Stimulated activated CD4-positive, alpha-beta T cell treated with anti-CD3 and anti-CD28 coated beads, Interleukin-12 subunit alpha, Interleukin-12 subunit beta, amount 100 ng/mL, for 4 hours (primary cell): ENCODE measurements around the gene ATG9A.

Experiments used
- DNase-seq: peaks from one replicate; pipeline ENCODE4 v3.0.0-alpha.2; 2020

Gene ATG9A

DNA sequence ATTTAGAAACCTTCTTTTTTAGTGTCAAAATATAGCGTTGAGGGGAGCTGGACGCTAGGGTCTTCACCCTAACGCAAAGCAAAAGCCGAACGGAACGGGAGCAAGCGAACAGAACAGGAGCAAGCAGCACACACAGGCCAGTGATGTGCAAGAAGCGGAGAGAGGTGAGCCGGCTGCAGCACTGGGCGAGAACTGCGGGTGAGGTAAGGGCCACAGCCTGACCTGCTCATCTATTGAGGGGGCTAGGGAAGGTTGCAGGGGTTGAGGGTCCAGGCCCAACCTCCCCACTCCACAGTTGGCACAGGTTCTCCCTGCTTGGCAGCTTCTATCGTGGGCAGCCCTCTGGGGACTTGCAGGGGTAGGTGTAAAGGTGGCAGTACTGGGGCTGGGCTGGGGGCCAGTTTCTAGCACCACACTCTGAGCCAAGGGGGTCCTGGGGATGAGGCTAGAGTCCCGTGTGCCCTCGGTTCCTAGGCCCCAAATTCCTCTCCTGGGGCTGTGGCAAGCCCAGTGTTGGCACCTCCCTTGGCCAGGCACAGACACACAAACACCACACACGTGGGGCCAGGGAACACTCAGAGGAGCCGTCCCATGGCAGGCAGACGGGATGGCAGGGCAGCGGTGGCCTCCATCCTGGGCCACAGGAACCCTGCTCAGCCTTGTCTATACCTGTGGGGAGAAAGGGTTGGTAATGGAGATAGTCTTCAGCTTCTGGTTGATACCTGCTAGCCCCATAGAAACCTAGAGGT, 9.5 kb downstream of the ATG9A start:
- no peak for DNase-seq

DNA sequence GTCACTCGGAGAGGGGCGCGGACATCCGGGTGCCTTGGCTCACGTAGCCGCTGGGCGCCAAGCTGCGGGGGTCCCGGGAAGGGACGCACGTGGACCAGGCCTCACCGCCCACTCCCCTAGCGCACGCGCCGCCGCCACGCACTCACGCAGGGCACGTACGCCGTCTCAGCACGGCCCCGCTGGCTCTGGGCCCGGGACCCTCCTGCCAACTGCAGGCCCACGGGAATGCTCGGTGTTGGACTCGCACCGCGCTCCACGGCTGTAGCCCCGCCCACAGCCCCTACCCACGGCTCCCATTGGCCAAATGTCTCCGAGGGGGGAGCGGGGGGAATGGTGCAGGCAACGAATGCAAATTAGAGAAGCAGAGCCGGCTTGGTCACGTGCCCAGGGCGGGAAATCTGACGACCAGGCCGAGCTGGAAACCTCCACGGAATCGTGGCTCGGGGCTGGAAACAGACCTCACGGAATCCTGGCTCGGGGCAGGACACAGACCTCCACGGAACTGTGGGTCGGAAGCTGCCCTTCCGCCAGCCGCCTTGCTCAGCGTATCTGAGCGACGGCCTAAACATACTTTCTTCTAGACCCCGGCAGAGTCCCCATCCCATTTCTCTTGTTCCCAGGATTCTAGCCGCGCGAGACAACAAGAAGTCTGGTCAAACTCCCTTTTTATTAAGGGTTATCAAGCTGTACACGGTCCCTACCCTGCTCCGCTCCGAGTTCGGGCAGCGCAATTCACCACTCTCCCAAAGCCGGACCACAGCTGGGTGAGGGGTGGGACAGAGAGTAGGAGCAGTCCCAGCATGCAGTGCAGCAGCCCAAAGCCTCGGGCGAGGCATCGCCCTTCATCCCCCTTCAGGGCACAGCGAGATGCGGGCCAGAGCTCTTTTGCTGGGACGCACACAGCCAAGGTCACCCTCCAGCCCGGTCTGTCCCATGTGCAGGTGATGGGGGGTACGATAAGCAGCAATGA, 10.4 kb downstream of the ATG9A start, which contains the start of gene ABCB6:
Gene ABCB6, minus strand, starts transcription at position 227 of the 970 bp plus-strand sequence. CDS start 285 bp downstream, outside the sequence.
- peak; percentile 87 for DNase-seq

DNA sequence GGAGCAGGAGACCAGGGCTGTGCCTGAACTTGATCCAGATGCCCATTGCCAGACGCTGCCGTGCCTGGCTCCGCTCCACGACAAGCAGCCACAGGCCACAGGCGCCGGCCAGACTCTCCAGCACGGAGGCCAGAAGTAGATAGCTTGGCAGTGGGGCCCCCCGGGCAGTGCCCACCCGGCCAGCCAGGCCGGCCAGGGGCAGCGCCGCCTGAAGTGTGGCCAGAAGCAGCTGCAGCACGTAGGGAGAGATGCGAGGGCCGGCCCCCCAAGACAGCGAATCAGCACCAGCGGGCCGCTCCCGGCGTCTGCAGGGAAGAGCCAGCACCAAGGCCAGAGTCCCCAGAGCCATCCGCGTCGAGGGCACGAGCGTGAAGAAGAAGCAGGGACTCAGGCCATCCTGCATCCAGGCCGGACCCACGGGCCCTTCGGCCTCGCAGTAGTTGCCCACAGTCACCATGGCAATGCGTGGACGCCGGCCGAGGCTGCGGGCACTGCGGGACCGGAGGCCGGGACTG, 11.2 kb downstream of the ATG9A start:
- DNase-seq = peak; percentile 32

DNA sequence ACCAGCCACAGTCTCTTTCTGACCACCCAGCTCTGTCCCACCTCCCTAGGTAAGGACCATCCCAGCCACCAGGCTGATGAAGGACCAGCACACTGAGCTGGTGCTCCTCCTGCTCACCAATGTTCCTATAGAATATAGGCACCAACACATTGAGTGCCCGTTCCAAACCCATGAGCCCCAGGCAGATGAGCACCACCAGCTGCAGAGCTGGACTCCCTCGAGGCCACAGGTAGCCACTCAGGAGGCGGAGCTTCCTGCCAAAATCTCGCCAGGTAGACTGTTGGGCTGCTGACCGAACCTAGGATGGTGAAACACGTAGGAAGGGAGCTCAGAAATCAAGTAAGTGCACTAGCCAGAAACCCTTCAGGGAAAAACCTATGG, 12.9 kb downstream of the ATG9A start:
- no peak for DNase-seq

DNA sequence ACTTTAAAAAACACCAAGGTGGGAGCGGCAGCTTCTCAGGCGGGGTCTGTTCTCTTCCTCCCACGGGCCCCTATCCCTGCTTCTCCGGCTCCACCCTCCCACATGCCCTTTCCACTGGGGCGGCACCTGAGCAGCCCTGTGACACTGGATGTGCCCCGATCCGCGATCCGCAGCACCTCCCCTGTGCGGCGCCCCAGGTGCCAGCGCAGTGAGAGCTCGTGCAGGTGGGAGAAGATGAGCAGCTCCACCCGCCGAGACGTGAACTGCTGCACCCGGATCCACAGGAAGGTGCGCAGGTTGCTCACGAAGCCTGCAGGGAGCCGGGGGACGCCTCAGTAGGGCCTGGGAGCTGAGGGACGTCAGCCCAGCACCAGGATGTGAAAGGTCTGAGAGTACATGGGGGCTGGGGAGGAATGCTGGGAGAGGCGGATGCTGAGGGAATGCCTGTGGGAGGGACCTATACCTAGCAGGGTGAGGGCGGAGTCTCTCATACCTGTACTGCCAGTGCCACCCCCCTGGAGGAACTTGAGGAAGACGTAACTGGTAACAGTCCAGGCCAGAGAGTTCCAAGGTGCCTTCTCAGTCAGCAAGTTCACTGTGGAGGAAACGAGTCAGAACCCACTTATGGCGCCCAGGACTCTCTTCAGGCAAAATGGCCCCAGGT, 13.4 kb downstream of the ATG9A start:
- no peak for DNase-seq

DNA sequence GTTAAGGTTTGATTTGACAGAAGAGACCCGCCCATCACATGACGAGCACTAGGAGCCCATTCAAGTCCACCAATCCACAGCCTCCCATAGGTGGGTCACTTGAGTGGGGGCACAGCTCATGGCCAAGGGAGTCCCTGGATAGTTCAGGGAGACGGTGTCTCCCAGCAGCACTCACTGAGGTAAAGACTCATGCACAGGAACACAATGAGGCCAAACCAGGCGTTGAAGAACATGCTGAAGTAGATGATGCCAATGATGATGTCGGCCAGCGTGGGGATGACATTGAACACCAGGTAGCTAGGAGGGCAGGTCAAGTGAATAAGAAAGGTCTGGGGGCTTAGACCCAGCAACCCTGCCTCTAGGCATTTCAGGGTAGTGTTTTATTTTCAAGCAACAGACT, 14.7 kb downstream of the ATG9A start:
- no peak for DNase-seq

DNA sequence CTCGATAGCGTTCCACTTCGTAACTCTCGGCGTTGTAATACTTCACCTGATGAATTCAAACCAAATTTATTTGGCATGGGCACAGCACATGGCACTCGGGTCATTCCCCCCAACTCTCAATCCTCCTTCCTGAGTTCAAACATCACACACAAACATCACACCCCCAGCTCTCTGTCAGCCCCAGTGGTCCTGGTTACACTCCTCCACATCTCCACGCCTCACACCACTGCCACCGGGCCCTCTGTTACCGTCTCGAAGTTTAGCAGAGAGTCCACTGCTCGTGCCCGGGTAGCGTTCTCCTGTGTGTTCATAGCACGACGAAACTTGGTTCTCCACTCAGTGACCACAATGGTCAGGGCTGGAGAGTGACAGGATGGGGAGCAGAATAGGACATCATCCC, 15.3 kb downstream of the ATG9A start:
- no peak for DNase-seq

DNA sequence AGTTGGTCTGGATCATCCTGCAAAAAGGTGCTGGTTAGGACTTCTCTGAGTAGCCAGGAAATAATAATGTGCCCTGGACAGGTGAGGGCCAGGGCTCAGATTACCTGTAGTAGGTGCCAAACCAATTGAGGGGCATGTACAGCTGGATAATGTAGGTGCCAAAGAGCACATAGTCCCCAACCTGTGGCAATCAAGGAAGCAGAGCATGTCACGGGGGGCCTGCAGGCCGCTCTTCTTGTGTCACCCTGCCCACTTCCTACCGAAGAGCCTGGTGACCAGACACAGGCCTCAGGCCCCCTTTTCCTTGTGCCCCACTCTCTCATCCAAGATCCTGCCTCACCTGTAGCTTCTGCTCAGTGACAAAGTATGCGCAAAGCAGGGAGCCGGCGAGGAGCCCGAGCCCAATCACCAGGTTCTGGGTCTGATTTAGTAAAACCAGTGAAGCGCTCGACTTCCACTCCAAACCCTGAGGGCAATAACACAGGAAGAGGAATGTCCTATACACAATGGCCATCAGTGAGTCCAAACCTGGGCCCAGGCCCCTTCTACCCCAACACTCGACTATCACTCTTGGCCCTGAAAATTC, 15.9 kb downstream of the ATG9A start:
- no peak for DNase-seq

DNA sequence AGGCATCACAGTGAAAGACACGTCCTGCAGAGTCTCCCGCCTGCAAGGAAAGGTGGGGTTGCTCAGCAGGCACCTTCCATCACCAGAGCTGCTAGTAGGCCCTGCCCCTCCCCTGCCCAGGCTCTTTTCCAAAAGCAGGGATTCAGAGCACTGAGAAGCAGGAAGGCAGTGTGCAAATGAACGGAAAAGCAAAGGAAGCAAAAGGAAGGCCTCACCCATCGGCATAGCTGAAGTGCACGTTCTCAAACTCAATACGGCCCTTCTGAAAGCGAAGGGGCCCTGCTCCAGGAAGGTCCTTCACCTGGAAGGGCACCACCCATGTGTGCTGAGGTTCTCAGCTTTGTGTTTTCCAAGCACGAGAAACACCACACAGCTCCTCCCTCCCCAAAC, 16.4 kb downstream of the ATG9A start:
- DNase-seq = no peak

DNA sequence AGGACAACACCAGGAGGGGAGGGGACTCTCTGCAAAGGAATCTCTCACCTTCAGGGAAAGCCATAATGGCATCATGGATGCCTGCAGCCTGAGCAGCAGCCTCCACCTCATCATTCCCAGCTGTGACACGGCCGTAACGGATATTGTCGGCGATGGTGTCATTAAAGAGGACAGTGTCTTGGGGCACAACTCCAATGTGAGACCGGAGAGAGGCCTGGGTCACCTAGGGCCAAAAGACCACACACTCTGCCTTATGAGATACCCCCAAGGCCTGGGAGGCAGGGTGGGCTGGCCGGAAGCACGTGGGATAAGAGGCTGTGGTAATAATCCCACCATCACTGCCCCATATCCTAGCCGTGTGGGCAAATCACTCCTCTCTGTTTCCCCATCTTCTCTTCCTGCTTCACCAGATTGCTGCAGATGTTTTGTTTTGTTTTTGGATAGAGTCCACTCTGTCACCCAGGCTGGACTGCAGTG, 18.5 kb downstream of the ATG9A start:
- no peak for DNase-seq

DNA sequence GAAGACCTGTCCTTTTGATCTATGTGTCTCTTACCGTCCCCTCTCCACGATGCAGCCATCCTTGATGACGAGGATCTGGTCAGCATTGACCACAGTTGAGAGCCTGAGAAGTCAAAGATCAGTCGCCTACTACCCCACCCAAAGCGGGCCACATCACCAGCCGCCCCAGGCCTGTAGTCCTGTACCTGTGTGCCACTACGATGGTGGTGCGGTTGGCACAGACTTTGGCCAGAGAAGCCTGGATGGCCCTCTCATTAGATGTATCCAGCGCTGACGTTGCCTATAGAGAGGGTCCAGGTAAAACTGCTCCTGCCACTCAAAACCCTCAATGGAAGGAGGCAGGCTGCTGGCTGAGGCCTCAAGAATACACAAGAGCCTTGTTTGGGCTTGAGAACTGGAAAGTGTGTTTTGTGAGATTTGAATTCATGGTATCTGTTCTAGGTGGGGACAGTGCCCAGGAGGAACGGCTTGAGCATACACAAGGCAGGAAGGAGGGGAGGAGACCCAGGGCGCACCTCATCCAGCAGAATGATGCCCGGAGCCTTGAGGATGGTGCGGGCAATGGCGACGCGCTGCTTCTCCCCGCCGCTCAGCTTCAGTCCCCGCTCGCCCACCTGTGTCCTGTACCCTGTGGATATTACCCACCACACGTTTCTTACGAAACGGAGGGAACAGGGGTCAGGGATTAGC, 19.1 kb downstream of the ATG9A start:
- no peak for DNase-seq

DNA sequence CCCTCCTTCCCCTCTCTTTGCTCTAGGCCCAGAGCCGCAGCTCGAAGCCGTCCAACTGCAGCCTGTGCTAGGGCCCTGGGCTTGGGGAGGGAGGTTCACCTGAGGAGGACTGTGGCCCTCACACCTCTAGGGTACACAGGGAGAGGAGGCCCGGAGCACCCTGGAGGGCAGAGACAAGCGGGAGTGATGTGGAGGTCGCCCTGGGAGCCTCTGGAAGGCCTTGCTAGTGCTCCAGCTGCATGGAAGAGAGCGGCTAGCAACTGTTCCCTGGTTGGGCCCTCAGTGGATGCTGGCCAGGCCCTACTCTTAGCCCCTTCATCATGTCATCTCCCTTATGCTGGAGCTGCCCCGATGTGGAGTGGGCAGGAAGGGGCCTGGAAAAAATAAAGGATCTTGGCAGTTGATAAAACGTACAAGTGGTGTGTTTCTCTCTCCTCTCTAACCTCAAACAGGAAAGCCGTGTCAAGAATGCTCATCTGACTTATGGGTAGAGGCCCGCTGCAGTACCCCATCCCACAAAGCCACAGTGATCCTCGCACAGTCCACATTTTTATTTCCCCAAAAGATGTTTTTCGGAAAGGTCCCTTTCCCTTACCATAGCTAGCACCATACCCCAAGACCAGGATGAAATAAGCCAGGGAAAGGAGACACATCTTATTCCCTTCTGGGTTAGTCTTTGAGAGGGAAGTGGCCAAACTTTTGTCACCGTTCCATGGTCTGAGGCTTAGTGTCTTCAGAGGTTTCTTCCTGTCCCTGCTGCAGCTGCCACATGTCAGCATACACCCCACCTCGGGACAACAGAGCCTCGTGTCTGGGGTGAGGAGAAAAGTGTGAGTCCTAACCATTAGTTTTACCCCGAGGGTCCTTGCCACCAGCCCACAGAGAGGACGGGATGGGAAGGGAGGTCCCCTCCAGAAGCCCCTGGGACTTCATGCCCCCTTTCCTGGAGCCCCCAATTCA, 19.9 kb downstream of the ATG9A start:
- no peak for DNase-seq

DNA sequence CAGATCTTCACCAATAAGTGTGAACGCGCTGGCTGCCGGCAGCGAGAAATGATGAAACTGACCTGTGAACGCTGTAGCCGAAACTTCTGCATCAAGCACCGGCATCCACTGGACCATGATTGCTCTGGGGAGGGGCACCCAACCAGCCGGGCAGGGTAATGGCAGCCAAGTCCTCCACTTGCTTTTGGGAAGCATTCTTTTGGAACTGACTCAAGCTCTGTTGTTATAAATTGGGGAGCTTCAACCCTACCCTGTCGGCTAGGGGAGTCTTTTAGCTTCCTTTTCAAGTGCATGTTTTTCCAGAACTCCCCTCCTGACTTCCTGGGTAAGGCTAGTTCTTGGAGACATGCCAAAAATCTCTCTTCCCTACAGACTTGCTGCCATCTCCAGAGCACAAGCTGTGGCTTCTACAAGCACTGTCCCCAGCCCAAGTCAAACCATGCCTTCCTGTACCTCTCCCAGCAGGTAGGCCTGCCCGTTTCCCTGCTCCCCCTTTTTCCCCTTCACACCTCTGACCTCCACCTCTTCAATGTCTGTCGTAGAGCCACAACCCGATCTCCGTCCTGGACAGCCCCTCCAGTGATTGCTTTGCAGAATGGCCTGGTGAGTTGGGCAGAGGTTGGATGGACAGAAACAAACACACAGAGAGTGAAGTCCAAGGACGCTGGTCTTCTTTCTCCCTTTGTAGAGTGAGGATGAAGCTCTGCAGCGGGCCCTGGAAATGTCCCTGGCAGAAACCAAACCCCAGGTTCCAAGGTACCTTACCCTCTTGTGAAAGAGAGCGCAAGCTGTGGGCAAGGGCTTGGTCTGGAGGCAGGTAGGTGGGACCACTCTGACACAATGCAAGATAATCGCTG, 21.3 kb downstream of the ATG9A start:
- no peak for DNase-seq

DNA sequence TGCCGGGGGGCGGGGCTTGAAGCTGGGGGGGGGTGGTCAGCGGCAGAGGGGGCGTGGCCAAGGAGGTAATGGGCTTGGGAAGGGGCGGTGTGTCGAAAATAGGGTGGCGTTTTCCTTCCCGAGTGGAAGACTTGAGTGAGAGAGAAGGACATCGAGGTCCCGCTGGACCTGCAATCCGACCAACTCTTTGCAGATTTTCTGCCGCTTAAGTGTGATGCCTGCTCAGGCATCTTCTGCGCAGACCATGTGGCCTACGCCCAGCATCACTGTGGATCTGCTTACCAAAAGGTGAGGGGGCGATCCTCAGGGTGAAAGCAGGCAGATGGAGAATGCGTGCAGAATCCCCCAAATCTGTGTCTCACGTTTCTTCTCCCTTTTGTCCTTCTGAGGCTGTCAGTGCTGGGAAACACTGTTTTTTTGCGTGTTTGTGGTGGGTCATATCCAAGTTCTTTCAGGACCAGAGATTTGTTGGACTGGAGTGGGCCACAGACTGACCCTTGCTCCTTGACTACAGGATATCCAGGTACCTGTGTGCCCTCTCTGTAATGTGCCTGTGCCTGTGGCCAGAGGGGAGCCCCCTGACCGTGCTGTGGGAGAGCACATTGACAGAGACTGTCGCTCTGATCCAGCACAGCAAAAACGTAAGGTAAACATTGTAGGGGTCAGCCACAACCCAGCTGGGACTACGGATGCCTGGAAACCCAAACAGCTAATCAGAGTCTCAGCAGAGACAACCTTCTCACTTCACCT, 22.1 kb downstream of the ATG9A start:
- no peak for DNase-seq

DNA sequence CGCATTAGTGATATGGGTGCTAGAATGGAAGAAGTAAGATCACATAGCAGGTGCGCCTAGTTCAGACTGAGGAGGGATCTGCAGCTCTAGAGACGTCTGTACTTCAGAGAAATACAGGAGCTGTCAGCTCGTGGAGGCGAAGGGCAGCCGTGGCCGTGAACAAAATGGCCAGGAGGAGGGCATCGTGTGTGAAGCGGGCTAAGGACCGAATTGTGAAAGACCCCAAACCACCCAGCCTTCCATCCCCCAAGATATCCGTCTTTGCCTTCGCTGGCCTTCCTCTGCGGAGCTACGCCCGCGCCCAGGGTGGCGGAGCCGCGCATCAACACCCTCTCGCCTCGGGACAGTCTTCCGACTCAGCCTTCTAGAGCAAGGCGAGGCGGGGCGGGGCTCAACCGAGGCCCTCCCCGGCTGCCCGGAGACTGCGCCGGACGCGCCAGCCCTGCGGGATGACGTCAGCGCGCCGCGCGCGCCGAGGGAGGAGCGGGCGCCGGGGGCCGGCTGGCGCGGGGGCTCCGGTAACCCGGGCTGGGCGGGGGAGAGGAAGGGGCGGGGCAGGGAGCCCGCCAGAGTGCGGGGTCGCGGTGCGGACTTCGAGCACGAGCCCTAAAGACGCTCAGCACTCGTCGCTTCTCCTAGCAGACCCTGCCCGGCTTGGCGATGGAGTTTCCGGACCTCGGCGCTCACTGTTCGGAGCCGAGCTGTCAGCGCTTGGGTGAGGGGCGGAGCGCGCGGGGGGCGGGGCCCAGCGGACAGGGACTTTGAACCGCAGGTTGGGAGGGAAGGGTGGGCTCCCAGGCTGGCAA, 22.9 kb downstream of the ATG9A start, which contains the start of gene ZFAND2B:
Gene ZFAND2B, plus strand, starts transcription at position 455 of the 806 bp plus-strand sequence. Its CDS starts 206 bp downstream, at position 661.
- DNase-seq = peak; percentile 96

DNA sequence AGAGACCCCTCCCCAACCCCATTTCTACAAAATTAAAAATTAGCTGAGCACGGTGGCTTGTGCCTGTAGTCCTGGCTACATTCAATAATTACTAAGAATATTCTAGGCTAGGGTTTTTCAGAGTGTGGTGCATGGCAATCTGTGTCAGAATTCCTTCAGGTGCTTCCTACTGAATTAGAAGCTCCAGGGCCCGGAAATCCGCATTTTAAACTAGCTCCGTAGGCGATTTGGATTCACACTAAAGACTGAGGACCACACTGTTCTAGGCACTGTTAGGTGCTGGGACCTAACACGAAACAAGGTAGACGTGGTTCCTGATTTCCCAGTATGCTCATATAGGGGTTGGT, 23.5 kb downstream of the ATG9A start:
- DNase-seq = no peak

DNA sequence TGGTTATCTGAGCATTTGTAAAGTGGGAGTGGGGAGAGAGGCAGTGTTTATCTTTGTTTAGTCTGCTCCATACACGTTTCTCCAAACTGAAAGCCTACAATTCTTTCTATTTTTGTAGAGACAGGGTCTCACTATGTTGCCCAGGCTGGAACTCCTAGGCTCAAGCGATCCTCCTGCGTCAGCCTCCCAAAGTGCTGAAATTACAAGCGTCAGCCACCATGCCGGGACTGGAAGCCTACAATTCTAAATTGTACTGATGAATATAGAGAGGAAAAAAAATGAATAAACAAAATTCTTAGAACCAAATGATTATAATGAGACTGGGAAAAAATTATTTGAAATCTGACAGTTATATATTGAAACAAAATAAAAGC, 24.3 kb downstream of the ATG9A start:
- DNase-seq = no peak
